GM06990 (cell line): ENCODE data around the gene AKAP13.

Experiments
- DNase-seq: peaks from one replicate; pipeline ENCODE4 v3.0.0-alpha.2; 2011; ENCODE audit not compliant: insufficient read length; ENCODE audit errors: extremely low read depth
- H3K27me3 ChIP-seq: replicated peaks from 2 replicates; pipeline ENCODE4 v1.6.0; 2011; ENCODE audit warnings: low read length; ENCODE audit not compliant: control insufficient read depth, insufficient read depth
- H3K36me3 ChIP-seq: 2 replicates; pipeline ENCODE4 v1.5.1; 2011; ENCODE audit warnings: low read length; ENCODE audit not compliant: control insufficient read depth, insufficient read depth
- H3K4me3 ChIP-seq: replicated peaks from 2 replicates; pipeline ENCODE4 v1.5.1; 2011; ENCODE audit warnings: low read depth, mild to moderate bottlenecking, control low read depth, low read length
- CTCF ChIP-seq: IDR thresholded peaks from 2 replicates; pipeline ENCODE4 v1.5.1; 2011; ENCODE audit warnings: low read length, control low read depth, mild to moderate bottlenecking, inconsistent platforms; ENCODE audit not compliant: insufficient read depth, poor library complexity, severe bottlenecking

The AKAP13 gene

GRCh38 chr15:85412066-85412465, 31.7 kb downstream of the AKAP13 start:
- Histone ChIP-seq H3K27me3 (no peaks in the 10 kb centered on the region), H3K4me3 (no peak overlapping the region), H3K36me3 (no peaks in the 10 kb centered on the region)
- no peak for TF ChIP-seq CTCF
- no peak for DNase-seq

GRCh38 chr15:85412956-85413854, 32.8 kb downstream of the AKAP13 start:
- no peaks in the 10 kb centered on the region for H3K36me3 ChIP-seq

GRCh38 chr15:85414037-85414436, 33.6 kb downstream of the AKAP13 start:
- Histone ChIP-seq H3K36me3 (no peaks in the 10 kb centered on the region), H3K4me3 (peak overlapping the region; percentile 25), H3K27me3 (no peaks in the 10 kb centered on the region)
- no peak for DNase-seq
- no peak for TF ChIP-seq CTCF

More at GRCh38 chr15:85412956-85413854, 32.8 kb downstream of the AKAP13 start:
- H3K4me3 ChIP-seq = peak overlapping the region; percentile 29; the same call in 1 of the 2 replicates
- peak; percentile 15 for TF ChIP-seq CTCF
- no peaks in the 10 kb centered on the region for H3K27me3 ChIP-seq
- peak; percentile 72 for DNase-seq

- H3K4me3 ChIP-seq = no peak overlapping the region
- no peaks in the 10 kb centered on the region for H3K36me3 ChIP-seq
- TF ChIP-seq CTCF = no peak
- no peaks in the 10 kb centered on the region for H3K27me3 ChIP-seq
- DNase-seq = no peak
Observed at GRCh38 chr15:85414495-85414894, 34.1 kb downstream of the AKAP13 start.

GRCh38 chr15:85414991-85415390, 34.6 kb downstream of the AKAP13 start:
- H3K36me3 ChIP-seq = no peaks in the 10 kb centered on the region
- no peaks in the 10 kb centered on the region for H3K27me3 ChIP-seq
- TF ChIP-seq CTCF = no peak
- no peak overlapping the region for H3K4me3 ChIP-seq
- no peak for DNase-seq
